Muscle layer of colon (tissue), 2 donors: ENCODE results near the gene EBF3.

Source experiments
- H3K27ac ChIP-seq: one replicate; pipeline ENCODE4 v1.7.0; 2013; ENCODE audit warnings: low read depth, mild to moderate bottlenecking, low read length, moderate library complexity
- H3K27me3 ChIP-seq, 2 donors: one replicate each; pipeline ENCODE4 v1.7.0; 2013; ENCODE audit warnings: low read length in 2 of 2, mild to moderate bottlenecking in 2 of 2; ENCODE audit not compliant: insufficient read depth in 2 of 2, control insufficient read depth in 1 of 2
- H3K36me3 ChIP-seq: one replicate; pipeline ENCODE4 v1.7.0; 2013; ENCODE audit warnings: mild to moderate bottlenecking, low read length; ENCODE audit not compliant: insufficient read depth
- H3K4me1 ChIP-seq: one replicate; pipeline ENCODE4 v1.7.0; 2013; ENCODE audit warnings: mild to moderate bottlenecking, low read length; ENCODE audit not compliant: insufficient read depth
- H3K4me3 ChIP-seq, 2 donors: one replicate each; pipeline ENCODE4 v1.7.0; 2013; ENCODE audit warnings: low read length in 2 of 2, low read depth in 1 of 2, mild to moderate bottlenecking in 1 of 2, moderate library complexity in 1 of 2
- H3K9ac ChIP-seq: one replicate; pipeline ENCODE4 v1.7.0; 2013; ENCODE audit warnings: low read length
- H3K9me3 ChIP-seq: one replicate; pipeline ENCODE4 v1.7.0; 2013; ENCODE audit warnings: mild to moderate bottlenecking, low read length
- donor health status: abdominal sarcoma.
- donor health status: Adenocarcinoma of cecum.

Gene EBF3

GRCh38 chr10:129847741-129848483 lies 116.2 kb downstream of the EBF3 start:
- no peak overlapping the region for H3K4me3 ChIP-seq
- no peaks in the 10 kb centered on the region for H3K36me3 ChIP-seq
- no peak overlapping the region for H3K27ac ChIP-seq
- no peaks in the 10 kb centered on the region for H3K27me3 ChIP-seq
- no peaks in the 10 kb centered on the region for H3K9me3 ChIP-seq
- no peaks in the 10 kb centered on the region for H3K4me1 ChIP-seq
- H3K9ac ChIP-seq, result no peak overlapping the region

GRCh38 chr10:129846991-129847391 lies 117.1 kb downstream of the EBF3 start:
- Histone ChIP-seq H3K4me1 (no peaks in the 10 kb centered on the region), H3K4me3 (no peak overlapping the region), H3K27ac (no peak overlapping the region), H3K36me3 (no peaks in the 10 kb centered on the region), H3K27me3 (no peaks in the 10 kb centered on the region), H3K9me3 (no peaks in the 10 kb centered on the region), H3K9ac (no peak overlapping the region)

- Histone ChIP-seq H3K36me3 (no peaks in the 10 kb centered on the region), H3K27ac (no peak overlapping the region), H3K4me3 (no peak overlapping the region), H3K4me1 (no peaks in the 10 kb centered on the region), H3K9me3 (no peaks in the 10 kb centered on the region), H3K27me3 (no peaks in the 10 kb centered on the region), H3K9ac (no peak overlapping the region)
Observed at GRCh38 chr10:129845111-129845753, 118.8 kb downstream of the EBF3 start.

- H3K27ac ChIP-seq, result no peak overlapping the region
- no peaks in the 10 kb centered on the region for H3K27me3 ChIP-seq
- no peak overlapping the region for H3K4me3 ChIP-seq
- H3K4me1 ChIP-seq, result no peaks in the 10 kb centered on the region
- no peaks in the 10 kb centered on the region for H3K9me3 ChIP-seq
- no peak overlapping the region for H3K9ac ChIP-seq
- no peaks in the 10 kb centered on the region for H3K36me3 ChIP-seq
Observed at GRCh38 chr10:129844216-129844766, 119.8 kb downstream of the EBF3 start.

- Histone ChIP-seq H3K9me3 (no peaks in the 10 kb centered on the region), H3K27ac (no peak overlapping the region), H3K27me3 (no peaks in the 10 kb centered on the region), H3K36me3 (no peaks in the 10 kb centered on the region), H3K4me1 (no peaks in the 10 kb centered on the region), H3K9ac (no peak overlapping the region), H3K4me3 (no peak overlapping the region)
Observed at GRCh38 chr10:129843702-129844101, 120.4 kb downstream of the EBF3 start.

- no peak overlapping the region for H3K4me3 ChIP-seq
- no peaks in the 10 kb centered on the region for H3K4me1 ChIP-seq
- H3K36me3 ChIP-seq, result no peaks in the 10 kb centered on the region
- H3K9ac ChIP-seq, result no peak overlapping the region
- no peak overlapping the region for H3K27ac ChIP-seq
- no peaks in the 10 kb centered on the region for H3K9me3 ChIP-seq
- H3K27me3 ChIP-seq, result no peaks in the 10 kb centered on the region
Observed at GRCh38 chr10:129843131-129843541, 120.9 kb downstream of the EBF3 start.

GRCh38 chr10:129842031-129842430 lies 122.0 kb downstream of the EBF3 start:
- no peaks in the 10 kb centered on the region for H3K36me3 ChIP-seq
- H3K9me3 ChIP-seq, result no peaks in the 10 kb centered on the region
- H3K27me3 ChIP-seq, result no peaks in the 10 kb centered on the region
- H3K4me1 ChIP-seq, result no peaks in the 10 kb centered on the region
- no peak overlapping the region for H3K27ac ChIP-seq
- no peak overlapping the region for H3K9ac ChIP-seq
- no peak overlapping the region for H3K4me3 ChIP-seq

GRCh38 chr10:129841590-129841989 lies 122.5 kb downstream of the EBF3 start:
- H3K4me3 ChIP-seq, result no peak overlapping the region
- H3K9ac ChIP-seq, result no peak overlapping the region
- no peak overlapping the region for H3K27ac ChIP-seq
- no peaks in the 10 kb centered on the region for H3K4me1 ChIP-seq
- H3K9me3 ChIP-seq, result no peaks in the 10 kb centered on the region
- no peaks in the 10 kb centered on the region for H3K36me3 ChIP-seq
- H3K27me3 ChIP-seq, result no peaks in the 10 kb centered on the region

GRCh38 chr10:129841071-129841470 lies 123.0 kb downstream of the EBF3 start:
- no peak overlapping the region for H3K4me3 ChIP-seq
- no peaks in the 10 kb centered on the region for H3K9me3 ChIP-seq
- H3K27ac ChIP-seq, result no peak overlapping the region
- H3K36me3 ChIP-seq, result no peaks in the 10 kb centered on the region
- H3K4me1 ChIP-seq, result no peaks in the 10 kb centered on the region
- H3K9ac ChIP-seq, result no peak overlapping the region
- H3K27me3 ChIP-seq, result no peaks in the 10 kb centered on the region

- Histone ChIP-seq H3K27ac (no peak overlapping the region), H3K36me3 (no peaks in the 10 kb centered on the region), H3K9ac (no peak overlapping the region), H3K9me3 (no peaks in the 10 kb centered on the region), H3K4me1 (no peaks in the 10 kb centered on the region), H3K27me3 (no peaks in the 10 kb centered on the region), H3K4me3 (no peak overlapping the region)
Observed at GRCh38 chr10:129840196-129840590, 123.9 kb downstream of the EBF3 start.

GRCh38 chr10:129839285-129840195 lies 124.5 kb downstream of the EBF3 start:
- Histone ChIP-seq H3K4me3 (no peak overlapping the region), H3K9ac (no peak overlapping the region), H3K36me3 (no peaks in the 10 kb centered on the region), H3K27ac (no peak overlapping the region), H3K27me3 (no peaks in the 10 kb centered on the region), H3K4me1 (no peaks in the 10 kb centered on the region), H3K9me3 (no peaks in the 10 kb centered on the region)
